Hepatocyte (in vitro differentiated cells): Measurements from ENCODE around the gene ZNF24. TPM values are rescaled to one million over a fixed set of nuclear protein-coding genes. Genes with fewer than 3 reads are reported as not detected.

ENCODE experiments used
- DNase-seq: peaks from one replicate; pipeline ENCODE4 v3.0.0-alpha.2; 2016; ENCODE audit warnings: low spot score
- H2AFZ ChIP-seq: fragments of 200-600 bp; sonication (generic); 2 replicates; pipeline ENCODE4 v1.6.0; 2016; ENCODE audit warnings: antibody characterized with exemption, mild to moderate bottlenecking
- H3K27ac ChIP-seq: fragments of 200-600 bp; sonication (generic); 2 replicates; pipeline ENCODE4 v1.5.1; 2016; ENCODE audit warnings: mild to moderate bottlenecking
- H3K27me3 ChIP-seq: fragments of 200-600 bp; sonication (generic); 2 replicates; pipeline ENCODE4 v1.6.1; 2016
- H3K36me3 ChIP-seq: fragments of 200-600 bp; sonication (generic); replicated peaks from 2 replicates; pipeline ENCODE4 v1.5.1; 2016; ENCODE audit warnings: low read depth; ENCODE audit not compliant: insufficient read depth
- H3K4me1 ChIP-seq: fragments of 200-600 bp; sonication (generic); 2 replicates; pipeline ENCODE4 v1.5.1; 2016; ENCODE audit warnings: mild to moderate bottlenecking, moderate library complexity; ENCODE audit not compliant: insufficient read depth
- H3K4me2 ChIP-seq: fragments of 200-600 bp; sonication (generic); 2 replicates; pipeline ENCODE4 v1.6.0; 2016
- H3K4me3 ChIP-seq: fragments of 200-600 bp; sonication (generic); 2 replicates; pipeline ENCODE4 v1.5.1; 2016; ENCODE audit warnings: mild to moderate bottlenecking
- H3K79me2 ChIP-seq: fragments of 200-600 bp; sonication (generic); 2 replicates; pipeline ENCODE4 v1.6.0; 2017; ENCODE audit warnings: mild to moderate bottlenecking
- H3K9me2 ChIP-seq: fragments of 200-600 bp; sonication (generic); replicated peaks from 2 replicates; pipeline ENCODE4 v1.6.0; 2017; ENCODE audit warnings: mild to moderate bottlenecking; ENCODE audit not compliant: insufficient read depth
- H3K9me3 ChIP-seq: fragments of 200-600 bp; sonication (generic); 2 replicates; pipeline ENCODE4 v1.5.1; 2016; ENCODE audit warnings: low read depth, mild to moderate bottlenecking
- H4K20me1 ChIP-seq: fragments of 200-600 bp; sonication (generic); 2 replicates; pipeline ENCODE4 v1.6.0; 2016; ENCODE audit warnings: mild to moderate bottlenecking; ENCODE audit not compliant: insufficient read depth, poor library complexity, severe bottlenecking
- EZH2 ChIP-seq: fragments of 200-600 bp; sonication (generic); IDR thresholded peaks from 2 replicates; pipeline ENCODE4 v1.6.1; 2016; ENCODE audit warnings: antibody characterized with exemption, mild to moderate bottlenecking, borderline replicate concordance
- EZH2phosphoT487 ChIP-seq: fragments of 200-600 bp; sonication (generic); IDR thresholded peaks from one replicate; pipeline ENCODE4 v1.6.1; 2018; ENCODE audit warnings: antibody characterized with exemption, mild to moderate bottlenecking, low read depth, moderate library complexity; ENCODE audit not compliant: unreplicated experiment, severe bottlenecking
- WGBS: methylation state at CpG from one replicate; pipeline ENCODE4 v1.1.6; 2016; ENCODE audit warnings: low lambda C conversion rate; ENCODE audit errors: missing lambda C conversion rate; 5-methylcytosine and 5-hydroxymethylcytosine counted together
- polyA plus RNA-seq: library from polyadenylated mRNA; unstranded; fragments of >200 nt; fragmentation: Nextera tagmentation; extraction: Ambion mirVana; gene quantifications from 2 replicates; pipeline ENCODE4 v1.2.1, GENCODE V29; 2016
- total RNA-seq: library from RNA; depleted of rRNA; stranded (reverse); fragments of >200 nt; gene quantifications from 2 replicates; pipeline ENCODE4 v1.2.3, GENCODE V29; 2014
- TF ChIP-seq, protein P1 (sequence below): fragments of 200-600 bp; sonication (generic); IDR thresholded peaks from 2 replicates; pipeline ENCODE4 v1.5.1; 2016; ENCODE audit warnings: antibody characterized with exemption, mild to moderate bottlenecking; ENCODE audit not compliant: poor library complexity

Gene ZNF24
- total and polyA plus RNA-seq, 2 experiments from 2014 or later = 29.0 to 44.3 TPM

DNA sequence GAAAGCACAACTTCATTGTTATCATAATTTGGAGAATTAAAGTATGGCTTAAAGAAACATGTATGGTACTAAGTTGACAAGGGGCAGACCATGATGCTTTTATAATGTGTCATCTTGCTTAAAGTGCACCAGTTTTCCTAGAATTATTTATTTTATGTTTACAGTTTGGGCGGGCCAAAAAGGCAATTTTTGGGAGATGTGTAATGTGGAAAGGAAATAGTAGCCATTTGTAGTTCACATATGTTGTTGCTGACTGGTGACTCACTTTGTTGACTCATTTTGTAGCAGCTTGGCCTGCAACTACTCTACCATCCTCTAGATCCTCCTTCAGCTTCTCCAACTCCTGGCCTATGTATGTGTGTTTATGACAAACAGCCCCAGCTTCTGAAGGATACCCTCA is 61.9 kb downstream of the ZNF24 start:
- peaks cover 26% of the 10 kb centered on the region for H3K79me2 ChIP-seq
- H3K9me3 ChIP-seq = peaks cover 10% of the 10 kb centered on the region
- no peaks in the 10 kb centered on the region for H3K9me2 ChIP-seq
- TF ChIP-seq, protein P1, sequence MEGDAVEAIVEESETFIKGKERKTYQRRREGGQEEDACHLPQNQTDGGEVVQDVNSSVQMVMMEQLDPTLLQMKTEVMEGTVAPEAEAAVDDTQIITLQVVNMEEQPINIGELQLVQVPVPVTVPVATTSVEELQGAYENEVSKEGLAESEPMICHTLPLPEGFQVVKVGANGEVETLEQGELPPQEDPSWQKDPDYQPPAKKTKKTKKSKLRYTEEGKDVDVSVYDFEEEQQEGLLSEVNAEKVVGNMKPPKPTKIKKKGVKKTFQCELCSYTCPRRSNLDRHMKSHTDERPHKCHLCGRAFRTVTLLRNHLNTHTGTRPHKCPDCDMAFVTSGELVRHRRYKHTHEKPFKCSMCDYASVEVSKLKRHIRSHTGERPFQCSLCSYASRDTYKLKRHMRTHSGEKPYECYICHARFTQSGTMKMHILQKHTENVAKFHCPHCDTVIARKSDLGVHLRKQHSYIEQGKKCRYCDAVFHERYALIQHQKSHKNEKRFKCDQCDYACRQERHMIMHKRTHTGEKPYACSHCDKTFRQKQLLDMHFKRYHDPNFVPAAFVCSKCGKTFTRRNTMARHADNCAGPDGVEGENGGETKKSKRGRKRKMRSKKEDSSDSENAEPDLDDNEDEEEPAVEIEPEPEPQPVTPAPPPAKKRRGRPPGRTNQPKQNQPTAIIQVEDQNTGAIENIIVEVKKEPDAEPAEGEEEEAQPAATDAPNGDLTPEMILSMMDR = no peak
- TF ChIP-seq EZH2phosphoT487 = no peak
- no peak for TF ChIP-seq EZH2
- no peak overlapping the region for H3K27ac ChIP-seq
- no peak overlapping the region for H2AFZ ChIP-seq
- H3K4me2 ChIP-seq = no peak overlapping the region
- DNase-seq = no peak
- no peaks in the 10 kb centered on the region for H3K4me1 ChIP-seq
- H3K4me3 ChIP-seq = no peak overlapping the region
- no peaks in the 10 kb centered on the region for H3K27me3 ChIP-seq
- H3K36me3 ChIP-seq = no peaks in the 10 kb centered on the region
- WGBS = 85% methylated on average over 1 of the region's 1 CpG
- no peaks in the 10 kb centered on the region for H4K20me1 ChIP-seq

Other genes with a start within 250 kb of the ZNF24 start
- gene ZNF397, start 103.4 kb downstream of the ZNF24 start, total RNA-seq = 13.8 and 22.0 TPM in 2 replicates
- 5.2 and 5.4 TPM in 2 replicates for gene ZNF397, start 103.4 kb downstream of the ZNF24 start, polyA plus RNA-seq
- gene ZSCAN30, start 54.2 kb downstream of the ZNF24 start, total RNA-seq = 10.6 and 21.5 TPM in 2 replicates
- gene ZSCAN30, start 54.2 kb downstream of the ZNF24 start, polyA plus RNA-seq = 8.7 and 9.3 TPM in 2 replicates
- 1.8 and 2.0 TPM in 2 replicates for gene ZNF396, start 32.9 kb upstream of the ZNF24 start, total RNA-seq
- 1.6 and 3.4 TPM in 2 replicates for gene ZNF396, start 32.9 kb upstream of the ZNF24 start, polyA plus RNA-seq
- gene INO80C, start 153.5 kb upstream of the ZNF24 start, total RNA-seq = 16.5 and 16.6 TPM in 2 replicates
- gene INO80C, start 153.5 kb upstream of the ZNF24 start, polyA plus RNA-seq = 25.1 and 42.2 TPM in 2 replicates
- 222 and 231 TPM in 2 replicates for gene GALNT1, start 237.3 kb upstream of the ZNF24 start, total RNA-seq
- 240 and 271 TPM in 2 replicates for gene GALNT1, start 237.3 kb upstream of the ZNF24 start, polyA plus RNA-seq